KOPT-K1 (cell line): ENCODE results near the gene CACNA1B.

Source experiments
- H3K27ac ChIP-seq: fragments of 200-600 bp; sonication (generic); 2 replicates; pipeline ENCODE4 v1.5.1; 2016; ENCODE audit warnings: antibody characterized with exemption, mild to moderate bottlenecking, low read depth, low read length; ENCODE audit not compliant: poor library complexity, severe bottlenecking
- H3K36me3 ChIP-seq: fragments of 200-600 bp; sonication (generic); 2 replicates; pipeline ENCODE4 v1.5.1; 2017; ENCODE audit warnings: antibody characterized with exemption, mild to moderate bottlenecking, low read length, moderate library complexity; ENCODE audit not compliant: insufficient read depth
- H3K9me3 ChIP-seq: fragments of 200-600 bp; sonication (generic); 2 replicates; pipeline ENCODE4 v1.5.1; 2017; ENCODE audit warnings: antibody characterized with exemption, low read length, mild to moderate bottlenecking; ENCODE audit not compliant: insufficient read depth, poor library complexity, severe bottlenecking

The CACNA1B gene

GRCh38 chr9:138042146-138042545, 164.6 kb downstream of the CACNA1B start:
- Histone ChIP-seq H3K36me3 (no peaks in the 10 kb centered on the region), H3K9me3 (no peaks in the 10 kb centered on the region), H3K27ac (no peak overlapping the region)

- no peaks in the 10 kb centered on the region for H3K36me3 ChIP-seq
- H3K27ac ChIP-seq, result no peak overlapping the region
- H3K9me3 ChIP-seq, result no peaks in the 10 kb centered on the region
These were observed 165.1 kb downstream of the CACNA1B start for GRCh38 chr9:138042640-138043039.

GRCh38 chr9:138043061-138043410, 165.5 kb downstream of the CACNA1B start:
- H3K27ac ChIP-seq, result no peak overlapping the region
- no peaks in the 10 kb centered on the region for H3K36me3 ChIP-seq
- H3K9me3 ChIP-seq, result no peaks in the 10 kb centered on the region

- Histone ChIP-seq H3K9me3 (no peaks in the 10 kb centered on the region), H3K27ac (no peak overlapping the region), H3K36me3 (no peaks in the 10 kb centered on the region)
These were observed 166.1 kb downstream of the CACNA1B start for GRCh38 chr9:138043411-138044345.

GRCh38 chr9:138044485-138045383, 167.2 kb downstream of the CACNA1B start:
- H3K36me3 ChIP-seq, result no peaks in the 10 kb centered on the region
- H3K9me3 ChIP-seq, result no peaks in the 10 kb centered on the region
- H3K27ac ChIP-seq, result no peak overlapping the region

- no peaks in the 10 kb centered on the region for H3K36me3 ChIP-seq
- H3K27ac ChIP-seq, result no peak overlapping the region
- no peaks in the 10 kb centered on the region for H3K9me3 ChIP-seq
These were observed 168.2 kb downstream of the CACNA1B start for GRCh38 chr9:138045541-138046490.

DNA sequence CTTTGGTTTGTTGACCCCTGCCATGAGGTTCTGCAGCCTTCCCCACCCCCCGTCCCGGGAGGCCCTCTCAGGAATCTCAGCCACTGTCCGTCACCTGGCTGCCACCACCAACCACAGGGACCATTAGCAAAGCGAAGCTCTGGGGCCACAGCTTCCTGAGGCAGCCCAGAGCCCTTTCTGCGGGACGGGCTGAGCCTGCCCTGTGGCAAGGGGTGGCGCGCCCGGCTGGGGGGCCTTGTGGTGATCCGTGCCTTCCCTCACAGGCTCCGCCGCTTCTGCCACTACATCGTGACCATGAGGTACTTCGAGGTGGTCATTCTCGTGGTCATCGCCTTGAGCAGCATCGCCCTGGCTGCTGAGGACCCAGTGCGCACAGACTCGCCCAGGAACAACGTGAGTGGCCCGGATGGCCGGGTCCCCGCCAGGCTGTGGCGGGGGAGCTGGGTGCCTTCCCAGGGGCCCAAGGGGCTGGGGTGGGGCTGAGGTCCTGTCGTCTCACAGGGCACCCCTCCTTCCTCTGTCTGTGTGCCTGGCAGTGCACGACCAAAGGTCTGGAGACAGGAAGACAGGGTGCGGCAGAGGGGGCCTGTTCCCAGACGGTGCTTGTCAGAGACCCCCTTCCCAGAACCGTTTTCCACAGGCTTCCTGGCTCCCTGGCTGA, 169.2 kb downstream of the CACNA1B start:
- Histone ChIP-seq H3K27ac (no peak overlapping the region), H3K36me3 (no peaks in the 10 kb centered on the region), H3K9me3 (no peaks in the 10 kb centered on the region)

- Histone ChIP-seq H3K9me3 (no peaks in the 10 kb centered on the region), H3K36me3 (no peaks in the 10 kb centered on the region), H3K27ac (no peak overlapping the region)
These were observed 170.0 kb downstream of the CACNA1B start for GRCh38 chr9:138047469-138048040.

DNA sequence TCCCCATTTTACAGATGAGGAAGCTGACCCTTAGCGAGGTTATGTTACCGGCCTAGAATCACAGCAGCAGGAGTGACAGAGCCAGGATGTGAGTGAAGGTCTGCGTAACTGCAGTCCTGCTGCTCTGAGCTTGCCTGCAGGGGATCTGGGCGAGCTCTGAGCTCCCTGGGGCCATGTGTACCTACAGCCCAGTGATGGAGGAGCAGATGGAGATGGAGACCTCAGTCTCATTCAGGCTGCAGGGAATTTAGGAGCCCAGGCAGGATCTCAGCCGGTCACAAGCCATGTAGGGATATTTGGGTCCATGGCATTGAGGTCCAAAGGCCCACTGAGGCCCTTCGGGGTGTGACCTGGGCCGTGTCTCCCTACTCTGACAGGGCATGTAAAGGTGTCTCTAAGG, 170.6 kb downstream of the CACNA1B start:
- no peak overlapping the region for H3K27ac ChIP-seq
- no peaks in the 10 kb centered on the region for H3K36me3 ChIP-seq
- no peaks in the 10 kb centered on the region for H3K9me3 ChIP-seq

GRCh38 chr9:138049085-138049778, 171.7 kb downstream of the CACNA1B start:
- no peaks in the 10 kb centered on the region for H3K9me3 ChIP-seq
- no peaks in the 10 kb centered on the region for H3K36me3 ChIP-seq
- H3K27ac ChIP-seq, result no peak overlapping the region

- H3K27ac ChIP-seq, result no peak overlapping the region
- H3K9me3 ChIP-seq, result no peaks in the 10 kb centered on the region
- no peaks in the 10 kb centered on the region for H3K36me3 ChIP-seq
These were observed 172.3 kb downstream of the CACNA1B start for GRCh38 chr9:138049779-138050471.

GRCh38 chr9:138050472-138051330, 173.1 kb downstream of the CACNA1B start:
- H3K27ac ChIP-seq, result no peak overlapping the region
- no peaks in the 10 kb centered on the region for H3K9me3 ChIP-seq
- H3K36me3 ChIP-seq, result no peaks in the 10 kb centered on the region
